ENCODE measurements around the gene SMG1.
"Not testable (repeated sequence)": the region's sequence is repeated elsewhere in the genome, so short reads cannot be mapped to it uniquely, and the experiment has no call there.

The SMG1 gene

DNA sequence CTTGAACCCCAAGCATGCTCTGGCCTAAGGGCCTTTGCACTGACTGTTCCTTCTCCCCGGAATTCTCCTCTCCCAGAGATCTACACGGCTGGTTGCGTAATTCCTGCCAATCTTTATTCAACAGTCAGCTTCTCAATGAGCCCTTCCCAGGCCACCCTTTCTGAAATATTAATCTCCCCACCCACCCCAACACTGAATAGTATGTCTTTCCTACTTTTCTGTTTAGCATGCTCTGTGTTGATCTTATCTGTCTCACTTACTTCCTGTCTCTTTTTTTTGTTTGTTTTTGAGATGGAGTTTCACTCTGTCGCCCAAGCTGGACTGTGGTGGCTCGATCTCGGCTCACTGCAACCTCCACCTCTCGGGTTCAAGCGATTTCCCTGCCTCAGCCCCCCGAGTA, 169.6 kb downstream of the SMG1 start:
- DNase-seq: not testable (repeated sequence)

Data from DMS79 treated with DMSO at 0.1 percent for 48 hours (cell line).